NCI-H1417 treated with DMSO at 0.1 percent for 48 hours (cell line): ENCODE data around the gene SCN5A.

Source experiments
- DNase-seq: peaks from one replicate; lab custom pipeline; 2025; lab: John Stamatoyannopoulos, UW

Gene SCN5A

DNA sequence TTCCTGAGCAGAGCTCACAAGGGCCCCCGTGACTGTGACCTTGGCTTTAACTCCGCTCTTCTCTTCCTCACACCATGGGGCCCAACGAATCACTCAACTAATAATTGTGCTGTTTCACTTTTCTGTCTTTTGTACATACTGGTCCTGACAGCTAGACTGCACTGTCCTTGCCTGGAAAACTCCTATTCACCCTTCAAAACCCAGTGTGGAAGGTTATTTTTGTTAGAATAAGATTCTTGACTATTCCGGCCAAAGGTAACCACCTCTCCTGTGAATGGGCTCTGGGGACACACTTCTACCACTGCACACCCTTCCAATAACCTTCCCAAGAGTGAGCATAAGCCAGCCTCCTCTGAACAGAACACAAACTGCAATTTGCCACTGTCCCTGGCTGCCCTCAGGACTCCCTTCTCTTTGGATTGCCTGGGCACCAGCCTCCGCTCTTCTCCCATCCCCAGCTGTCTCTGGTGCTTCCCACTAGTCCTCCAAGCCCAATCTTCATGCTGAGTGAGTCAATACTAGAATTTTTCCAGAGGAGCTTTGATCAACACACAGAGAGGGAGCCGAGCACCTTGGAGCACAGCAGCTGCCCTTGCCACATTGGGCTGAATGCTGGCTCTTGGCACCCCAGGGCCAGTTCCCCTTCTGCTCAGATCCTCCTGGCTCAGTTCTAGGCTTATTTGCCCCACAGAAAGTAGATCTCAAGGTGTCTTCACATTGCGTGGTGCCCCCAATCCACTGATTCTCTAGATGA lies 2.1 kb downstream of the SCN5A start:
- DNase-seq = no peak

DNA sequence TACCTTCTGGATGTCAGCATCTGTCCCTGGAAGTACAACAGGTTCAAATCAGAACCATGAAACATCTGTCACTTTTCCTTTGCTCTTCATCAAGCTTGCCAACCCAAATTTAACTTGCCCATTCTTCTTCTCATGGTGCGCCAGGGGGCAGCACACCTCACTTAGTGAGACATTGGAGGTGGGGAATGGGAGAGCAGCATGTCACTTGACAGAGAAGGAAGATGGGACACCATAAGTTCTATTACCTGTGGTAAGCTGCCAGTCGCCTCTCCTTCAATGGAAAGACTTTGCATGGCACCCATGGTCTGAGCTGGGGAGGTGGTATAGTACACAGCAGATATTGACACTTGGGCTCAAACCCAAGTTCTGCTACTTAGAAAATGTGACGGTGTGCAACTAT lies 2.9 kb downstream of the SCN5A start:
- DNase-seq = no peak

GRCh38 chr3:38646062-38646461 lies 3.4 kb downstream of the SCN5A start:
- no peak for DNase-seq

DNA sequence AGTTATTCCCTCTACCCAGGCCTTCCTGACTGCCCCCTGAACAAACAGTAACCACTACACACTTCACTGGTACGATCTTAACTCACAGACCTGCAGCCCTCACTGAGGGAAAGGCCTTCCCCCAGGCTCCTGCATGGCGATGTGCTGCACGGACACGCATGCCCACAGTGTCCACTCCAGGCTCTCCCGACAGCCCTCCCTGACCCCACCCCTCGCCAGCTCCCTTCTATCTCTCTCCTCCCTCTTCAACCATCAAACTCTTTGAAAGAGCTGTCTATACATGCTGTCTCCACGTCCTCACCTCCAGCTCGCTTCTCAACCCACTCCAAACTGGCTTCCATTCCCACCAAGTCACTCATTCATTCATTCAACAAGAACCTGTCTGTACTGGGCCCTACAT lies 3.9 kb downstream of the SCN5A start:
- no peak for DNase-seq

- DNase-seq = no peak
Observed at GRCh38 chr3:38645076-38645475, 4.4 kb downstream of the SCN5A start.

GRCh38 chr3:38644662-38645053 lies 4.8 kb downstream of the SCN5A start:
- no peak for DNase-seq

DNA sequence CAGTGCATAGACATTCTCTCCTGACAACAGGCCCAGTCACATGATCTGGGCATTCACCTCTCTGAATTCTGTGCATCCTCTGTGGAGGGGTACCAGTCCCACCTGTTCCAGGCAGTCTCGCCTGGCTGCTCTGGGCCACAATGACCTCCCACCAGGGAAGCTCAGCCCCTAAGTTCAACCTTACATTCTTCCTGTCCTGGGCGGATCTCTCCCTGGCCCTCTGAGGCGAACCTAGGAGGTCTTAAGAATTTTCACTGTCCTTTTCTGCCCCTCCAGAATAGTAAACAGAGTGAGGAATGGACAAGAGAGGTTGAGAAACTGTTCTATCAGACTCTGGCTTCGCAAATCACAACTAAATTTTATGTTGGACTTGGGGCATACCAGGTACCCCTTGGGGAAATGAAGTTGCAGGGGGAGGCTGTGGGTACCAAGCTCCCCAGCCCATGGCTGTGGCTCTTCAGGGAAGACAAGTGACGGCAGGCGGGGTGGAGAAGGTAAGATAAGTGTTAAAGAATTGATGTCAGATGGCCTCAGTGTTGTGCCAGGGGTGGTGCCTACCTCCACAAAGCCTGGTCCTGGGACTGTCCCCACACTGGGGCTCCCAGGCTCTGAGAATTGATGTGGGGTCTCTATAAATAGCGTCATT lies 5.3 kb downstream of the SCN5A start:
- DNase-seq = no peak

DNA sequence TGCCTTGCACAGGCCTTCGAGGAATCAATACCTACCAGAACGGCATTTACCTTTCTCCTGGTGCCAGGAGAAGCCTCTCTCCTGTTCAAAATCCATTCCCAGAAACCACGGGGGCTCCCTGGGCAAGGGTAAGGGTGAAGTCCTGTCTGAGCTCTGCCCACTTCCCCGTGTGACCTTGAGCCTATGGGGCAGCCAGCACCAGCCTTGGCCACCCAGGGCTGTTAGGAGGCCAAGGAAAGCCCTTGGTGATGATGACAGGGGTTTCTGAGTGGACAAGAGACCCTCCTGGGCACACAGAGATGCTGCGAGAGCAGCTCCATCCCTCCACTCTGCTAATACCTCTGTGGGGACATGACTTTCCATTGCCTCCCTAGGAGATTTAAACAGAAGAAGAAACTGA lies 5.9 kb downstream of the SCN5A start:
- DNase-seq = no peak

DNA sequence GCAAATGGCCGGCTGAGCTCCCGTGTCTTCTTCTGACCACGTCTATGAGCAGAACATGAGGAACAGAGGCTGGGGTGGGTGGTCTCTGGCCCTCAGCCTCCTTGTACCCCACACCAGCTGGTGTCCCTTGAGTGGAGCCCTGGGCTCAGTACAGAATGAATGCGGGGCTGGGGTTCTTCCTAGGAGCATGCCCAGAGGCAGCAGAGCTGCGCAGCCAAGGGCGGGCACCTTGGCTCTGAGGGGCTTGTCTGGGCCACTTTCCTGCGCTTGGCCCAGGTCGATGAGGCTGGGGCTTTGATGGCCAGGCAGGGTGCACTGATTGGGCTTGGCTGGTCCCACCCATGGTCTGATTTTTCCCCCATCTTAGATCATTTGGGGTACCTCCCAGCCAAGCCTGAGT lies 6.4 kb downstream of the SCN5A start:
- DNase-seq = no peak

DNA sequence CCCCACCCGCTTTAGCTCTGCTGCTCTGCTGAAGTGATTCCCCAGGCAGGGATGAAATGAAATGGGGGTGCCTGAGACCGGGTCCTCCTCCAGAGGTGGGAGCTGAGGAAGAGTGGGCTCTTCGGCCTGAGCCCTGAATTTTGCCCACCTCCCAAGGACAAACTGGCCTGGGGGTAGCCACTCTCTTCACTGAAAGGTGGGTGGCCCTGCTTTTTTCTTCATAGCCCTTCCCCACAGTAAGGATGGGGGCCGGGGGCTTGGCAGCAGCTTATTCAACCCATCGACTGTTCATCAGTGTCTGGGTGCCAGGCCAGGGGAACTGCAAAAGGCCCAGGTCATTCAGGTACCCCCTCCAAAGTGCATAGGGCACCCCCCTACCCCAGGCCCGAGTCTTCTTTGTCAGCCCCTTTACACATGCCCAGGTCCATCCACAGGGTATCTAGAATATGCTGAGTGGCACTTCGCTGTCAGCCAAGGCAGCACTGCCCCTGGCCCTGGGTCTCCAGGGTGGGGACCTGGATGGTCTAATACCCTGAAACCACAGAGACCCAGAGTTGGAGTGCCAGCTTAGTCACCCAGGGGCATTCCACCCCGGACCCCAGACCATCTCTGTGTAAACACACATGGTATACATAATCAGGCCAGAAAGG lies 7.9 kb downstream of the SCN5A start:
- no peak for DNase-seq

DNA sequence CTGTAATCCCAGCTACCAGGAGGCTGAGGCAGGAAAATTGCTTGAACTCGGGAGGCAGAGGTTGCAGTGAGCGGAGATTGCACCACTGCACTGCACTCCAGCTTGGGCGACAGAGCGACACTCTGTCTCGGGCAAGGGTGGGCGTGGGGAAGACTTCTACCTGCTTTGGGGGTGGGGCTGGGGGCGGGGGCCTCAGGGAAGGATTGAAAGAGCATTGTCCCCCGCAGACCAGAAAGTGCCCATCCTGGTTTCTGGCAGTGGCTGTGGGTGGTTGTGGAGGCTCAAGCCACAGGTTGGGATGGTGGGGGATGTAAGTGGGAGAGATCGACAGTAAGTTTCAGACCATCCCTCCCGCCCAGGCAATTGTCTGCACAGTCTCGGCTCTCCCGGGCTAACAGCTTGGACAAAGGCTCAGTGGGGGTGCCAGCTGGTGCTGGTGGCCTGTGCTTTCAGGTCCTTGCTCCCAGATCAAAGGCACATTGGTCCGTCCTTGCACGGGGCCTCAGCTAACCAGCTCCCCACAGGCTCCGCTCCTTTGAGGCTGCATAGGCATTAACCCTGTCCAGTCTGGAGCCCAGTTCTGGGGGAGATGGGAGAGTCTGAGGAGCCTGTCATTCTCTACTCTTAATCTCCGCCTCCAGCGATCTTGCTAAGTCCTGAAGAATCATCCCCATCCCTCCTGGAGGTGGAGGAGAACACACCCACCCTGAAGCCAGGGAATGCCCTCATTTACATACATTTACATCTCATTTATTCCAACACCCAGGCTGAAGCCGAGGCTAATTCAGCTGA lies 8.6 kb downstream of the SCN5A start:
- DNase-seq = no peak

DNA sequence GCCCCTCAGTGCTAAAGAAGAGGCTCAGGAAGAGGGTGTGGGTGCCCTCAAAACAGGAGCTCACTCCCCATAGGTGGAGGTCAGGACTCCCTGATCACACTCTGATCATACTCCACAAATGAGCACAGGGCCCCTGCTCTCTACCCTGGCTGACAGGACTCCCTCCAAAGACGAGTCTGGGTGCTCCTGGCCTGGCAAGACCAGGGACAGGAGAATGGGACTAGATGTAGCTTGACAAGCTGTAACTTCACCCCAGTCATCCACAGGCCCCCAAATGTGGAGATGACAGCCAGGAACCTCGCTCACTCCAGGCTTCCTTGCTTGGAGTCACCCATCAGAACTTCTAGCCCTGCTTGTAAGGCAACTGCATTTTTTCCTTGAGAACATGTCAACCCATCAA lies 11.1 kb downstream of the SCN5A start:
- DNase-seq = no peak

- DNase-seq = no peak
Observed at GRCh38 chr3:38637906-38638305, 11.6 kb downstream of the SCN5A start.

DNA sequence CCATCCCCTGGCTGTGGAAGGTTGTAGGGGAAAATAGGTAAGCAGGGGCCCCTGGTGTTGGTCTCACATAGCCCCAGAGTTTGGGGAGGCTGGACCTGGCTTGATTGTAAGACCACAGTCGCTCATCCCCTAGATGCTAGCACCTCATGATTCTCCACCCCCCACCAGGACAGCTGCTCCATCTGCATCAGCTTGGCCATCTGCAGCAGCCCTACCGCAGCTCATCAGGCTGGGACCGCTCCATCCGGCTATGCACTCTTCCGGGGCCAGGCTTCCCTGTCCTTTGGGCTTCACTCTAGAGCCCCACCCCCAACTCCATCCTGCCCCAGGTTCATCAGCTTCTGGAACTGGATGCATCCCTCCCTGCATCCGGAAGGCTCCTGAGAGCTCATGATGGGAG lies 12.6 kb downstream of the SCN5A start:
- DNase-seq = no peak

GRCh38 chr3:38636464-38636863 lies 13.0 kb downstream of the SCN5A start:
- no peak for DNase-seq

GRCh38 chr3:38634111-38634510 lies 15.4 kb downstream of the SCN5A start:
- no peak for DNase-seq

DNA sequence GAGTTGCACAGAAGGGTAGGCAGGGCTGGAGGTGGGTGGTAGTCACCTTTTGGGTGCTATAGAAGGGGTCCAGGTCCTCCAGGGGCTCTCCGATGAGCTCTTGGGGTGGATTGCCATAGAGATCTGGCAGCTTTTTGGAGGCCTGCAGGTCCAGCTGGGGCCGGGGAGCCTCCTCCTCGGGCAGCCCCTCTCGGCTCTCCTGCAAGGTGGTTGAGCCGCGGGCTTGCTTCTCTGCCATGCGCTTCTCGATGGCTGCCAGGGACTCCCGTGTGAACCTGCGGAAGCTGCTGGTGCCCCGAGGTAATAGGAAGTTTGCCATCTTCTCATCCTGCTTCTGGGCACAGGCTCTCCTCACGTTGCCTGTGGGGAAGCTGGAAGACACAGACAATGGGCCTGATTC lies 16.5 kb downstream of the SCN5A start:
- DNase-seq = no peak

DNA sequence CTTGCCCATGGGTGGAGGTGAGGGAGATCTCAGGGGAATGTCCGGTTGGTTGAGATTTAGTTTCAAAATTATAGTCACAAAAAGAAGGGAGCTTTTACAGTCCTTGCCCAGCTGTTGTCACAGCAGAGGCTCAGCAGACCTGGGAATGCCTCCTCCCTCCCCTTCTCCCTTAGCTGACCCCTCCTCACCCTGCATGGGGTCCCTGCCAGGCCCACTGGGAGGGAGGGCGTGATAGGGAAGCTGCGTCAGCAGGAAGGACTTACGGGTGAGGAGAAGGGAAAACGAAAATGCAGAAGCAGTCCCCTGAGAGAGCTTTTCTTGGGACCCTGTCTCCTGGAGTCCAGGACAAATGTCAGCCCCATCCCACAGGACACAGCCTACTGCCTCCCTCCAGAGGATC lies 18.9 kb downstream of the SCN5A start:
- DNase-seq = no peak

DNA sequence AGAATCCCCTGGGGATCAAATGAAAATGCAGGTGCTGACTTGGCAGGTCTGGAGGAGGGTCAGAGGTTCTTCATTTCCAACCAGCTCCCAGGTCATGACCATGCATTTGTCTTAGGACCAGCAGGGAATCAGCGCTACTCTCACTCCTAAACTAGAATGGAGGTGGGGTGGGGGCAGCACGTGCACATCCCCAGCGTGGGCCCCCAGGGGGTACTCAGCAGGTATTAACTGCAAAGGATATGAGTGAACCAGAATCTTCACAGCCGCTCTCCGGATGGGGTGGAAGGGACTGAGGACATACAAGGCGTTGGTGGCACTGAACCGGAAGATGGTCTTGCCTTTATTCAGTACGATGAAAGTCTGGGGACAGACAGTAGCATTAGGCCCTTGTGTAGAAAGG lies 19.4 kb downstream of the SCN5A start:
- DNase-seq = no peak

DNA sequence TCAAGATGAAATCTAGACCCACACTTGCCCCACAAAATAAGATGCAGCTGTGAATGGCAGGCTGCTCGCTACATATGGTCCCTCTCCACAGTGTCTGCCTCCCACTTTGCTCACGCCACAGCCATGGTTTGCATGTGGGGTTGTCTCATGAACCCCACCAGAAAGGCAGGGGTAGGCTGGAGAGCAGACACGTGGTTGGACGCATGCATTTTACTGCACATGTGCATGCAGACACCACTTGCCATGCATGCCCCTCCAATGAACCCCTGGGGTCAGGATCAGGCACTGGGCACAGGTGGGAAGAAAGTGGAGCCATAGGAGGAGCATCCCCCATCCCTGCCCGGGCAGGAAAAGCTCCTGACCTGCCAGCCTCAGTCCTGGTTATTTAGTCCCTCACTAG lies 20.7 kb downstream of the SCN5A start:
- DNase-seq = no peak

- DNase-seq = no peak
Observed at GRCh38 chr3:38627956-38628355, 21.5 kb downstream of the SCN5A start.

- DNase-seq = no peak
Observed at GRCh38 chr3:38626171-38626570, 23.3 kb downstream of the SCN5A start.

DNA sequence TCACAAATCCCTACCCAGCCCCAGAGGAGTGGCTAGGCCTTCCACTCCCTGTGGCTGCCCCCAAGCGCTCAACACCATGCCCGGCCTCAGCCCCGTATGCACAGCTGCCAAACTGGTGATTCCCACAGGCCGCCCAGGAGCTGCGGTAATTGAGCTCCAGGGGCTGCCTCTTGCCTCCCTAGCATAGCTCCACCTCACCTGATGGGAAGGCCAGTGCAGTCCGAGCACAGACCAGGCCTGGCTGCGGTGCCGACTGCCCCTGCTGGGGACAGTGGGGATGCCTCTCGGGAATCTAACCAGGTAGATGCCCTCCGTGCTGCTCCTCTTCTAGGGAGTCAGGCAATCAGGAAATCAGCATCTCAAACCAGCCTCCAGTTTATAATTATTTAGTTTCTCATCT lies 25.9 kb downstream of the SCN5A start:
- no peak for DNase-seq
